SK-N-SH (cell line): Measurements from ENCODE around the gene RAD51B. TPM values are rescaled to one million over a fixed set of nuclear protein-coding genes. Genes with fewer than 3 reads are reported as not detected.

Experiments
- CTCF ChIA-PET: fragments of 300-600, 350-600 bp; formaldehyde crosslinking; extraction: SDS; loops from one replicate; lab custom pipeline; 2021; lab: Yijun Ruan, JAX
- POLR2A ChIA-PET: fragments of 350-600 bp; sonication (Branson Sonifier 250); formaldehyde crosslinking; extraction: SDS; loops from one replicate; lab custom pipeline; 2020; ENCODE audit warnings: antibody characterized with exemption, inconsistent platforms; lab: Yijun Ruan, JAX
- DNase-seq: peaks from one replicate; pipeline ENCODE4 v3.0.0; 2012
- H2AFZ ChIP-seq: fragments of 200-600 bp; sonication (generic); 2 replicates; pipeline ENCODE4 v1.8.1; 2016; ENCODE audit warnings: antibody characterized with exemption, mild to moderate bottlenecking, low read depth
- H3F3A ChIP-seq: fragments of 200-600 bp; sonication (generic); replicated peaks from 2 replicates; pipeline ENCODE3; 2016; ENCODE audit warnings: antibody characterized with exemption, mild to moderate bottlenecking; ENCODE audit not compliant: insufficient read depth
- H3K27ac ChIP-seq, 2 experiments: fragments of 200-500 bp in 1 of 2; fragments of 200-600 bp in 1 of 2; sonication (Bioruptor generic) in 1 of 2; sonication (generic), shearing (Covaris generic) in 1 of 2; 2 replicates each; pipeline versions ENCODE4 v1.5.1 to v1.6.1; 2014 to 2016; ENCODE audit warnings: low read depth in 2 of 2, inconsistent platforms in 1 of 2, low read length in 1 of 2, mild to moderate bottlenecking in 1 of 2, mixed read lengths in 1 of 2
- H3K27me3 ChIP-seq: fragments of 200-600 bp; sonication (generic), shearing (Covaris generic); 2 replicates; pipeline ENCODE4 v1.6.1; 2016; ENCODE audit warnings: mixed run types; ENCODE audit not compliant: insufficient read depth
- H3K36me3 ChIP-seq, 2 experiments: fragments of 200-500 bp in 1 of 2; fragments of 200-600 bp in 1 of 2; sonication (Bioruptor generic) in 1 of 2; sonication (generic) in 1 of 2; replicated peaks in 1 of 2; 2 replicates each; pipeline versions ENCODE3 to v1.5.1; 2014 to 2016; ENCODE audit warnings: low read length in 1 of 2, mild to moderate bottlenecking in 1 of 2; ENCODE audit not compliant: insufficient read depth in 2 of 2, control insufficient read depth in 1 of 2
- H3K4me1 ChIP-seq, 2 experiments: fragments of 200-500 bp in 1 of 2; fragments of 200-600 bp in 1 of 2; sonication (Bioruptor generic) in 1 of 2; sonication (generic), shearing (Covaris generic) in 1 of 2; 2 replicates each; pipeline versions ENCODE4 v1.5.1 to v1.6.1; 2014 to 2016; ENCODE audit warnings: low read depth in 1 of 2, low read length in 1 of 2, mixed run types in 1 of 2; ENCODE audit not compliant: insufficient read depth in 2 of 2, control insufficient read depth in 1 of 2
- H3K4me2 ChIP-seq: fragments of 200-600 bp; sonication (generic), shearing (Covaris generic); 2 replicates; pipeline ENCODE4 v1.6.1; 2017; ENCODE audit warnings: mixed run types
- H3K4me3 ChIP-seq, 2 experiments: fragments of 200-500 bp in 1 of 2; fragments of 200-600 bp in 1 of 2; sonication (Bioruptor generic) in 1 of 2; sonication (generic), shearing (Covaris generic) in 1 of 2; 2 replicates each; pipeline versions ENCODE4 v1.5.1 to v1.8.1; 2014 to 2016; ENCODE audit warnings: low read depth in 2 of 2, inconsistent platforms in 1 of 2, low read length in 1 of 2, mild to moderate bottlenecking in 1 of 2, mixed read lengths in 1 of 2, moderate library complexity in 1 of 2
- H3K79me2 ChIP-seq: fragments of 200-600 bp; sonication (generic); 2 replicates; pipeline ENCODE4 v1.8.1; 2017; ENCODE audit warnings: mild to moderate bottlenecking; ENCODE audit not compliant: insufficient read depth
- H3K9ac ChIP-seq: fragments of 200-600 bp; sonication (generic); 2 replicates; pipeline ENCODE4 v1.6.1; 2017; ENCODE audit warnings: mixed run types
- H3K9me2 ChIP-seq: fragments of 200-600 bp; sonication (generic); 2 replicates; pipeline ENCODE4 v1.6.1; 2017; ENCODE audit warnings: mixed run types
- H3K9me3 ChIP-seq: fragments of 200-600 bp; sonication (generic); 2 replicates; pipeline ENCODE4 v1.6.1; 2017; ENCODE audit warnings: mixed run types, mild to moderate bottlenecking, moderate library complexity
- H4K20me1 ChIP-seq: fragments of 200-600 bp; sonication (generic); 2 replicates; pipeline ENCODE4 v1.6.1; 2017; ENCODE audit warnings: mild to moderate bottlenecking, mixed run types; ENCODE audit not compliant: insufficient read depth
- CTCF ChIP-seq: fragments of 200-600 bp; sonication (generic); IDR thresholded peaks from 2 replicates; pipeline ENCODE4 v1.6.1; 2017; ENCODE audit warnings: antibody characterized with exemption, mild to moderate bottlenecking, moderate library complexity
- FOSL2 ChIP-seq: IDR thresholded peaks from 2 replicates; pipeline ENCODE4 v1.4.0; 2012; ENCODE audit warnings: low read depth, mild to moderate bottlenecking, moderate library complexity, borderline replicate concordance
- FOXM1 ChIP-seq: IDR thresholded peaks from 2 replicates; pipeline ENCODE4 v1.4.0; 2012; ENCODE audit warnings: low read depth, mild to moderate bottlenecking
- GABPA ChIP-seq: IDR thresholded peaks from 2 replicates; pipeline ENCODE4 v1.4.0; 2012; ENCODE audit warnings: low read depth, mild to moderate bottlenecking
- IRF3 ChIP-seq: fragments of 150-350 bp; IDR thresholded peaks from 2 replicates; pipeline ENCODE4 v1.6.1; 2016; ENCODE audit warnings: mild to moderate bottlenecking, low read depth, low read length
- MXI1 ChIP-seq: IDR thresholded peaks from 2 replicates; pipeline ENCODE4 v1.6.1; 2012; ENCODE audit warnings: mild to moderate bottlenecking, low read depth, low read length, improper control_type of control experiment
- NFIC ChIP-seq: IDR thresholded peaks from 2 replicates; pipeline ENCODE4 v1.4.0; 2012; ENCODE audit warnings: borderline replicate concordance
- NRF1 ChIP-seq: IDR thresholded peaks from 2 replicates; pipeline ENCODE4 v1.6.1; 2012; ENCODE audit warnings: low read depth, mild to moderate bottlenecking, low read length
- RAD21 ChIP-seq: IDR thresholded peaks from 2 replicates; pipeline ENCODE4 v1.6.1; 2012; ENCODE audit warnings: mild to moderate bottlenecking, low read length
- RXRA ChIP-seq: IDR thresholded peaks from 2 replicates; pipeline ENCODE4 v1.4.0; 2012; ENCODE audit warnings: low read depth, mild to moderate bottlenecking, borderline replicate concordance
- TAF1 ChIP-seq: IDR thresholded peaks from 2 replicates; pipeline ENCODE4 v1.6.1; 2012; ENCODE audit warnings: low read depth, mild to moderate bottlenecking, low read length, moderate library complexity, borderline replicate concordance
- TEAD4 ChIP-seq: IDR thresholded peaks from 2 replicates; pipeline ENCODE4 v1.4.0; 2012; ENCODE audit warnings: mild to moderate bottlenecking, borderline replicate concordance; ENCODE audit not compliant: insufficient read depth
- ZBTB33 ChIP-seq: IDR thresholded peaks from 2 replicates; pipeline ENCODE4 v1.4.0; 2012; ENCODE audit warnings: low read depth, borderline replicate concordance
- WGBS: methylation state at CpG from one replicate; pipeline ENCODE4 v1.1.6; 2017; ENCODE audit warnings: low lambda C conversion rate; 5-methylcytosine and 5-hydroxymethylcytosine counted together
- polyA plus RNA-seq, 3 experiments: library from polyadenylated mRNA; depleted of rRNA; stranded (reverse); fragments of >200 nt; gene quantifications; 2 replicates each; pipeline ENCODE4 v1.2.3, GENCODE V29; 2012
- TF ChIP-seq, protein P1 (sequence below): IDR thresholded peaks from 2 replicates; pipeline ENCODE4 v1.4.0; 2012; ENCODE audit warnings: low read depth

The RAD51B gene
- polyA plus RNA-seq, 1 of the 3 experiments (the other 2 are of a cell fraction): 6.0 TPM

DNA sequence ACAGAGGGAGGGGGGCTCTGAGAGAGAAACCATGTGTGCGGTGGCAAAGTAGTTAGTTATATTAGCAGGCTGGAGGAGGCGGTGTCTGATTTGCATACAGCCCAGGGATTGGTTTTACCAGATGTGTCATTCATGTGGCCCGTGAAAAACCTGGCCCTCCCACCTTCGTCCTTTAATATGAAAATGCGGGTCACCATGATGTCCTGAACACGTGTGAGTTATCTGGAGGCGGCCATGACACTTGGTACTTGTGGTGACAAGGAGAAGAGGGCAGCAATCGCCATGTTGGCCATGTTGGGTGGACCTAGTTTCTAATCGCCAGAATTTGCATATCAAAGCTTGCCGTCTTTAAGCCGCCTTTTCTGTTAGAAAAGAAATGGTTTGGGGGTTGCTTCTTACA is 108.8 kb downstream of the RAD51B start:
- no peak overlapping the region for H3K4me3 ChIP-seq
- H3K9me2 ChIP-seq: no peaks in the 10 kb centered on the region
- H3K27me3 ChIP-seq: no peaks in the 10 kb centered on the region
- no peak overlapping the region for H2AFZ ChIP-seq
- no peak overlapping the region for H3K9ac ChIP-seq
- no peaks in the 10 kb centered on the region for H4K20me1 ChIP-seq
- WGBS: 93% methylated on average over 11 of the region's 11 CpGs
- peaks cover 4% of the 10 kb centered on the region for H3F3A ChIP-seq
- no peak for DNase-seq
- no peak overlapping the region for H3K4me2 ChIP-seq
- ChIA-PET POLR2A (no interaction called here), CTCF (interaction anchor here (1.7 kb wide), 1 partner anchor 15 kb away, joined by 4 read pairs; no protein-coding TSS in a partner anchor)
- TF ChIP-seq FOSL2 (no peak), RXRA (no peak), TAF1 (no peak), NFIC (no peak), IRF3 (no peak), GABPA (no peak), CTCF (no peak), TEAD4 (no peak), NRF1 (no peak), ZBTB33 (no peak), FOXM1 (no peak), RAD21 (no peak), MXI1 (no peak)
- TF ChIP-seq, protein P1, sequence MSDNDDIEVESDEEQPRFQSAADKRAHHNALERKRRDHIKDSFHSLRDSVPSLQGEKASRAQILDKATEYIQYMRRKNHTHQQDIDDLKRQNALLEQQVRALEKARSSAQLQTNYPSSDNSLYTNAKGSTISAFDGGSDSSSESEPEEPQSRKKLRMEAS: no peak
- H3K27ac ChIP-seq: no peak overlapping the region
- H3K9me3 ChIP-seq: no peaks in the 10 kb centered on the region; the same call in 1 of the 2 replicates
- no peaks in the 10 kb centered on the region for H3K4me1 ChIP-seq
- H3K79me2 ChIP-seq: no peaks in the 10 kb centered on the region
- no peaks in the 10 kb centered on the region for H3K36me3 ChIP-seq
